GM23248 (cell line): ENCODE data around the gene ABHD2. TPM values are rescaled to one million over a fixed set of nuclear protein-coding genes. Genes with fewer than 3 reads are reported as not detected.

ENCODE experiments used
- DNase-seq: peaks from one replicate; pipeline ENCODE4 v3.0.0-alpha.2; 2015
- H2AFZ ChIP-seq: fragments of 200-600 bp; sonication (generic); 2 replicates; pipeline ENCODE4 v1.6.1; 2016; ENCODE audit warnings: antibody characterized with exemption
- H3F3A ChIP-seq: fragments of 200-600 bp; sonication (generic); 2 replicates; pipeline ENCODE4 v1.6.1; 2016; ENCODE audit warnings: mild to moderate bottlenecking, antibody characterized with exemption, mixed run types; ENCODE audit not compliant: insufficient read depth
- H3K27ac ChIP-seq: fragments of 200-600 bp; sonication (generic); 2 replicates; pipeline ENCODE4 v1.5.1; 2016; ENCODE audit warnings: mild to moderate bottlenecking
- H3K27me3 ChIP-seq: fragments of 200-600 bp; sonication (generic); replicated peaks from 2 replicates; pipeline ENCODE4 v1.6.1; 2016; ENCODE audit warnings: mild to moderate bottlenecking; ENCODE audit not compliant: insufficient read depth
- H3K36me3 ChIP-seq: fragments of 200-600 bp; sonication (generic); 2 replicates; pipeline ENCODE4 v1.6.1; 2016; ENCODE audit warnings: low read depth, mild to moderate bottlenecking
- H3K4me1 ChIP-seq: fragments of 200-600 bp; sonication (generic); 2 replicates; pipeline ENCODE4 v1.6.1; 2016; ENCODE audit warnings: mild to moderate bottlenecking; ENCODE audit not compliant: insufficient read depth
- H3K4me2 ChIP-seq: fragments of 200-600 bp; sonication (generic); one replicate; pipeline ENCODE4 v1.6.1; 2016; ENCODE audit warnings: mild to moderate bottlenecking; ENCODE audit not compliant: unreplicated experiment
- H3K4me3 ChIP-seq: fragments of 200-600 bp; sonication (generic); 2 replicates; pipeline ENCODE4 v1.5.1; 2016; ENCODE audit warnings: mild to moderate bottlenecking
- H3K79me2 ChIP-seq: fragments of 200-600 bp; sonication (generic); 2 replicates; pipeline ENCODE4 v1.6.1; 2016; ENCODE audit warnings: mild to moderate bottlenecking; ENCODE audit not compliant: insufficient read depth
- H3K9ac ChIP-seq: fragments of 200-600 bp; sonication (generic); 2 replicates; pipeline ENCODE4 v1.6.1; 2016; ENCODE audit warnings: mild to moderate bottlenecking
- H3K9me2 ChIP-seq: fragments of 200-600 bp; sonication (generic); 2 replicates; pipeline ENCODE4 v1.6.1; 2016; ENCODE audit warnings: mixed run types, mild to moderate bottlenecking, moderate library complexity; ENCODE audit not compliant: insufficient read depth
- H3K9me3 ChIP-seq: fragments of 200-600 bp; sonication (generic); one replicate; pipeline ENCODE4 v1.6.1; 2017; ENCODE audit warnings: low read depth
- H4K20me1 ChIP-seq: fragments of 200-600 bp; sonication (generic); 2 replicates; pipeline ENCODE4 v1.6.0; 2016; ENCODE audit not compliant: insufficient read depth
- EZH2 ChIP-seq: fragments of 200-600 bp; sonication (generic); IDR thresholded peaks from 2 replicates; pipeline ENCODE4 v1.6.1; 2018; ENCODE audit warnings: antibody characterized with exemption, mild to moderate bottlenecking; ENCODE audit not compliant: insufficient read depth, poor library complexity, severe bottlenecking
- EZH2phosphoT487 ChIP-seq: fragments of 200-600 bp; sonication (generic); IDR thresholded peaks from 2 replicates; pipeline ENCODE4 v1.6.1; 2018; ENCODE audit warnings: antibody characterized with exemption, moderate library complexity, mild to moderate bottlenecking, low read depth; ENCODE audit not compliant: insufficient read depth
- WGBS, 2 experiments: methylation state at CpG; one replicate each; pipeline ENCODE4 v1.1.6; 2015 to 2017; ENCODE audit warnings: low lambda C conversion rate in 2 of 2, low coverage in 1 of 2; ENCODE audit errors: missing lambda C conversion rate in 2 of 2; 5-methylcytosine and 5-hydroxymethylcytosine counted together
- in situ Hi-C: fragments of 300-500 bp; cut with MboI; formaldehyde crosslinking; loops from 2 replicates; pipeline ENCODE4 v1.15.0; 2020
- polyA plus RNA-seq: library from polyadenylated mRNA; unstranded; fragments of >200 nt; fragmentation: Nextera tagmentation; extraction: Ambion mirVana; gene quantifications from 2 replicates; pipeline ENCODE4 v1.2.1, GENCODE V29; 2016
- total RNA-seq: library from RNA; depleted of rRNA; stranded (reverse); fragments of >200 nt; shearing (Covaris generic); gene quantifications from 2 replicates; pipeline ENCODE4 v1.2.3, GENCODE V29; 2014

Gene ABHD2
- total and polyA plus RNA-seq, 2 experiments from 2014 or later: 17.6 to 24.2 TPM

DNA sequence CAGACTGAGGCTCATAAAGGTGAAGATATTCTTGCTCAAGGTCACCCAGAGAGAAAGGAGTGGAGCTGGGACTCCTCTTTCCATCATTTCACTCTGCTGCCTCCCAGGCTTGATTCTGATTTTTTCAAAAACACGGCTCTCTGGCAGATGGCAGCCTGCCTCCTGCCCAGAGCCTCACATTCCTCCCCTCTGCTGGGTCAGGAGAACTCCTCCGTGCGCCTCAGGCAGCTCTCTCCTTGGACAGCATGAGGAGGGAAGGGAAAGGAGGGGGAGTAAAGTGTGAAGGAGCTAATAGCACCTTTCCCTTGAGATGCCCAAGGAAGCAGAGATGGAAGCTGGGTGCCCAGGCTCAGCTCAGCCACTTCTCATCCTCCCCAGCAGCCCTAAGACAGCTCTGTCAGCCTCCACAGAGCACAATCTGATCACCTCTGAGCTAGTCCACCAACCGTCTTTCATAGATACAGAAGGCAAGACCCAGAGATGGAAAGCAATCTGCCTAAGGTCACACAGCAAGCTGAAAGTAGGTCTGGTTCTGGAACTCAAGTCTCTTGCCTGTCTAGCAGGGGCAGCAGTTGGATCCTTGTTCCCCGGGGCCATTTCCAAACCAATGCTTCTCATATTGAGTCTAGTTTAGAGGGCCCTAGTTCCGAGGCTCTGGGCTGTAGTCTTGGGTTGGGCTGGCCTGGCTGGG, 129.6 kb downstream of the ABHD2 start:
- Histone ChIP-seq H2AFZ (no peak overlapping the region), H4K20me1 (no peaks in the 10 kb centered on the region), H3K36me3 (no peaks in the 10 kb centered on the region), H3K9ac (no peak overlapping the region), H3F3A (no peaks in the 10 kb centered on the region), H3K9me3 (no peaks in the 10 kb centered on the region), H3K4me1 (no peaks in the 10 kb centered on the region), H3K9me2 (no peaks in the 10 kb centered on the region), H3K79me2 (no peaks in the 10 kb centered on the region), H3K27ac (no peak overlapping the region), H3K27me3 (peaks cover 6% of the 10 kb centered on the region), H3K4me2 (no peak overlapping the region), H3K4me3 (no peak overlapping the region)
- in situ Hi-C loops: no loop called here
- TF ChIP-seq EZH2 (no peak), EZH2phosphoT487 (no peak)
- no peak for DNase-seq
- WGBS, 2 experiments: 48 to 53% methylated on average over 6 of the region's 6 CpGs

DNA sequence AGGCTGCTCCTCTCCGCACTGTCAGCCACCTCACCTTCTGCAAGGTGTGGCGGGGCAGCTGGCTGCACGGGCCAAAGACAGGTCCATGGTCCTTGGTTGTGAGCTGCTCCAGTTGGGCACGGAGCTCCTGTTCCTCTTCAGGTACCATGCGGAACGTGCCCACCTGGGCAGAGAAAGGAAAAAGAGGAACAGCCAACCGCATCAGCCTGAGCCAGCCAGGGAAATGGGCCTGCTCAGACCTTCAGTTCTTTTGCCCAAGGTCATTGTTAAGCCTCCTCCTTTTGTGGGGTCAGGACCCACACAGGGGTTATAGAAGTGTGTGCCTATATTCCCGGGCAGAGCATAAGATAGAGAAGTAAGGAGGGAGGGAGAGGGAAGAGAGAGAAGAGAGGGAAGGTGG, 130.3 kb downstream of the ABHD2 start:
- no peaks in the 10 kb centered on the region for H3K9me2 ChIP-seq
- H3K9me3 ChIP-seq: no peaks in the 10 kb centered on the region
- in situ Hi-C loops: no loop called here

DNA sequence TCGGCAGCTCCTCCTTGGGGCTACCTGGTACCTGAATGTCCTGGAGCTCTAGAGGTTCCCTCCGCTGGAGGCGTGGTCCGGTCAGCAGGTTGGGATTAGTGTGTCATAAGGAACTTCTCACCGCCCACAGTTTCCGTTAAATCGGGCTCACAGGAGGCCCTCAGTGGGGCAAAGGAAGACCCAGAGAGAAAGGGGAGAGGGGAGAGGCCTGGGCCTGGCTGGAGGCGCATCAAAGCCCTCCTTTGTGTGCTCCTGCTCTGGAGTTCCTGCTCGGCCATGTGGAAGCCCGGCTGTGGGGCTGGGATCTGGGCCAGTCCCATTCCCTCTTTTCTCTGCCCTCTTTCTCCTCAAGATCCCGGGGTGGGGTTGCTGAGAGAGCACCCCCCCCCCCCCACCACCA, 133.3 kb downstream of the ABHD2 start, which contains the start of gene RLBP1:
Gene RLBP1 (minus strand): TSS at position 37 of the 400 bp plus-strand sequence. CDS start 2,604 bp downstream, outside the sequence.
- Histone ChIP-seq H3K4me3 (no peak within 1 kb of the TSS), H3K9me2 (no peaks in the 10 kb centered on the region), H3K27ac (no peak within 1 kb of the TSS), H4K20me1 (no peaks in the 10 kb centered on the region), H3K9me3 (no peaks in the 10 kb centered on the region), H2AFZ (no peak within 1 kb of the TSS), H3K4me2 (no peak within 1 kb of the TSS), H3K4me1 (no peaks in the 10 kb centered on the region), H3F3A (no peaks in the 10 kb centered on the region), H3K79me2 (no peaks in the 10 kb centered on the region), H3K9ac (no peak within 1 kb of the TSS), H3K36me3 (no peaks in the 10 kb centered on the region), H3K27me3 (no peaks in the 10 kb centered on the region; the same call in none of the 2 replicates)
- WGBS, 2 experiments: 66 to 67% methylated on average over 10 to 11 of the region's 11 CpGs
- in situ Hi-C loops: no loop called here
- DNase-seq: no peak
- TF ChIP-seq EZH2: no peak
- TF ChIP-seq EZH2phosphoT487: no peak

More for the DNA sequence above, 130.3 kb downstream of the ABHD2 start:
- Histone ChIP-seq H3K27me3 (peaks cover 2% of the 10 kb centered on the region), H3K4me2 (no peak overlapping the region), H4K20me1 (no peaks in the 10 kb centered on the region), H3K36me3 (no peaks in the 10 kb centered on the region), H3K4me3 (no peak overlapping the region), H3K9ac (no peak overlapping the region), H3K27ac (no peak overlapping the region), H3K79me2 (no peaks in the 10 kb centered on the region), H3F3A (no peaks in the 10 kb centered on the region), H3K4me1 (no peaks in the 10 kb centered on the region), H2AFZ (no peak overlapping the region)
- WGBS, 2 experiments: 66 to 73% methylated on average over 8 of the region's 8 CpGs
- DNase-seq: no peak
- TF ChIP-seq EZH2: no peak
- TF ChIP-seq EZH2phosphoT487: no peak

DNA sequence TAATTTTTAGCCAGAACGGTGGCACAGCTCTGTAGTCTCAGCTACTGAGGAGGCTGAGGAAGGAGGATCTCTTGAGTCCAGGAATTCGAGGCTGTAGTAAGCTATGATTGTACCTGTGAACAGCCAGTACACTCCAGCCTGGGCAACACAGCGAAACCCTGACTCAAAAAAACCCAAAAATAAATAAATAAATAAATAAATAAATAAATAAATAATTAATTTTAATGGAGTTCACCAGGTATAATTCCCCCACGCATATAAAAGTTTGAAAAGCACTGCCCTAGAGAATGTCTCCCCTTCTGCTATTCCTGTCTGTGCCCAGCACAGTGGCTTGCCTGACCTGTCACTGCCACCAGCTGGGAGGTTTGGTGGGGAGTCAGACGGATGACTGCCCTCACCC, 137.3 kb downstream of the ABHD2 start:
- no peak overlapping the region for H2AFZ ChIP-seq
- H3K4me3 ChIP-seq: no peak overlapping the region
- peaks cover 5% of the 10 kb centered on the region; the same call in 1 of the 2 replicates for H3K4me1 ChIP-seq
- H3K9me2 ChIP-seq: no peaks in the 10 kb centered on the region
- no peak overlapping the region for H3K9ac ChIP-seq
- in situ Hi-C loops: no loop called here
- no peak for DNase-seq
- no peaks in the 10 kb centered on the region; the same call in 1 of the 2 replicates for H3K27me3 ChIP-seq
- H3K79me2 ChIP-seq: no peaks in the 10 kb centered on the region
- no peak for TF ChIP-seq EZH2
- TF ChIP-seq EZH2phosphoT487: no peak
- H4K20me1 ChIP-seq: no peaks in the 10 kb centered on the region
- no peaks in the 10 kb centered on the region for H3K9me3 ChIP-seq
- H3K4me2 ChIP-seq: no peak overlapping the region
- no peaks in the 10 kb centered on the region for H3K36me3 ChIP-seq
- H3K27ac ChIP-seq: no peak overlapping the region
- 77% methylated on average over 5 of the region's 5 CpGs for WGBS, 2 experiments
- H3F3A ChIP-seq: no peaks in the 10 kb centered on the region
